GM19468 (cell line): ENCODE data around the gene AOAH.

Source experiments
- ATAC-seq: cut with Tn5 transposase; IDR thresholded peaks from one replicate; pipeline ENCODE4 v1.9.1; 2021; ENCODE audit warnings: mild to moderate bottlenecking, moderate library complexity, moderate number of reproducible peaks; ENCODE audit not compliant: unreplicated experiment; ENCODE audit errors: extremely low read depth

Gene AOAH

DNA sequence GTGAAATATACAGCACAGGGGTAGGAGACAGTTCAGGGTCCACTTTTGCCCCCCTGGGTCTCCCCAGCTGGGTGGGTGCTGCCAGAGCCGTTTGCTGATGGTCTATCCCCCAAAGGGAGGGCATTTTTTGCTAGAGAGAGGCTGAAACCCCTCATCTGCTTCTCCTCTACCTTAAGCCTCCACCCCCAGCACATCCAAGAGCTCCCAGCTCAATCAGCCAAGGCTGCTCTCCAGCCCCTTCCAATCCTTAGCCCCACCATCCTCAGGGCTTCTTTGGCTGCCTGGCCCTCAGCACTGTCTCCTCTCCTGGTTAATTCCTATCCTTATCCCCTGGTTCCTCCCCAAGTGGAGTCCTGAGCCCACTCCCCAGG, 153.1 kb downstream of the AOAH start:
- no peak for ATAC-seq

DNA sequence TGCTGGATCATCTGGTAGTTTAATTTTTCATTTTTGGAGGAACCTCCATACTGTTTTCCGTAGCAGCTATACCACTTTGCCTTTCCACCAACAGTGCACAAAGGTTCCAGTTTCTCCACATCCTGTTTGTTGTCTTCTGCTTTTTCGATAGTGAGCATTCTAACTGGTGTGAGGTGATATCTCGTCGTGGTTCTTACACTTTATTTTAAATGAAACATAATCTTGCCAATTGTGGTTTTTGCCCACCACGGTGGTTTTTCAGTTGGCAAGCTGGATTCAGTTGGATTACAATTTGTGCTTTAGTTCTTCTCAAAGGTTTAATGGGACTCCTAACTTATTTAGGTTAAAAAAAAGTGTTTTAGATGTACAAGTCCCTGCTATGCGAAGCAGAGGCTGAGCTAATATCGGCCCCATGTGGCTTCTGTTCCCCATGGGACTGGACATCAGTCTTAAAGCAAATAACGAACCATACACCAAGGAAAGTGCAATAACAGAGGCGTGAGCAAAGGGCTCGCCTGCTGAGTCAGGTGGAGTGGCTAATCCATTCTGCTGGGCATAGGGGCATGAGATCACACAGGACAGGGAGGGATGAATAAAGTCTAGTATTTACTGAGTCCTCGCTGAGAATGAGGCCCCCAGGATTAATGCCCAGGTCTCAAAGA, 153.6 kb downstream of the AOAH start:
- ATAC-seq: no peak

DNA sequence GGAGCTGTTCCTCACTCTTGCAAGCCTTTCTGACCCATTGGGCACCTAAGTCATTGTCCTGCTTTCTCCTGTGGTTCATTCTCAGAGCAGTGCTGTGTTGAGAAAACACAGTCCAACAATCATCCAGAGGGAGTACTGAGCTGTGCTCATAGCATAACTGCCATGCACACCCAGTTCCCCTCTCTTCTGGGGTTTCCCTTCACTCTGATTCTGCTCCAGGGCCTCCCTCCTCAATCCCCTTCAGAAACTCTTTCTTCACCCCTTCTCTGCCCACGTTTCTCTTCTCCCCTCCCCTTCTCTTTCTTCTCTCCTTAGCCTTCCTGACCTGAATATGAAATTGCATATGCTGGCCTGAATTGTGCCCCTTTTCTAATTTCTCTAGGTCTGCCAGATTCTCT, 155.8 kb downstream of the AOAH start:
- ATAC-seq: no peak

DNA sequence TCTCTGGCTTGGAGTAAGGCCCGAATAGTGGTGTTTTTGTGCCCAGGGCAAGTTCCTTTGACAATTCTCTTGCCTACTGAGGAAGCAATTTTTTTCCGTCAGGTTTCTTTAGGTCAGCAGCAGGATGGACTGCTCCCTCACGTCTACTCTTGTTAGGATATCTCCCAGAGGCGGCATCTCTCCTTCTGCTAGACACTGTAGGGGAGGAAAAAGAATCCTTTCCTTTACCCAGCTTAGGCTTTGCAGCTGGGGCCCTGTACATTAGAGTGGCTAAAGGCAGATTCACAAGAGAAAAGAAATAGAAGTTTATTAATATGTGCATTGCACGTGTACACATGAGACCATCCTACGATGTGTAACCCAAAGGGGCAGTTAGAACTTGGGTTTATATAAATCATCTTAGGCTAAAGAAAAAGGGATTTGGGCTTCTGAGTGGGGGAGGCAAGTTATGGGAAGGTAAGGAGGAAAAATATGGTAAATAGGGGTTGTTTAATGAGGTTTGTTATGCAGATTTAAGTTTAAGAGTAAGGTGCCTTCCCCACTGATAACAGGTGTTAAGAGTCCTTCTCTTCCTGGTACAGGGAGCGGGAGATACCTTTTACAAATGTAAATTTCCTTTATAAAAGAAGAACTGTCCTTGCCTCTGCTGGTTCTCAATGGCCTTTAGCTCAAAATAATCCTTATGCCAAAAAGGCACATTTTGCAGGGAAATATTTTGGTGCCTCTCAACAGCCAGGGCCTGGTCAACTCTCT, 156.4 kb downstream of the AOAH start:
- no peak for ATAC-seq

DNA sequence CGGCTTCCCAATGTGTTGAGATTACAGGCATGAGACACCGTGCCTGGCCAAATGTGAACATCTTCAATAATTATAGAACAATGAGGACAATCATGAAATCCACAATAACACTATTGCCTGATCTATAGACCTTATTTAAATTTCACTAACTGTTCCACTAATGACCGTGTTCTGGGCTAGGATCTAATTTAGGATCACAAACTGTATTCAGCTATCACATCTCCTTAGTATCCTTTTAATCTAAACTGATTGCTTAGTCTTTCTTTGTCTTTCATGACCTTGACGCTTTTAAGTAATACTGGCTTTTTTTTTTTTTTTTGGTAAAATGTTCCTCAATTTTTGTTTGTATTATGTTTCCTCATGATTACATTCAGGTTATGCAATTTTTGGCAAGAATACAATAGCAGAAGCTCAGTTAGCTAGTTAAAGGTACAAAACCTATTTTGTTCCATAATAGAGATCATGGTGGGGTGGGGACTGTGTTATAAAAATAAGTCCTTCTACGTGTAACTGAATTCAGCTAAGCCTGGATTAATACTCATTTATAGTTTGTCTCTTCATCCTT, 158.4 kb downstream of the AOAH start:
- no peak for ATAC-seq

DNA sequence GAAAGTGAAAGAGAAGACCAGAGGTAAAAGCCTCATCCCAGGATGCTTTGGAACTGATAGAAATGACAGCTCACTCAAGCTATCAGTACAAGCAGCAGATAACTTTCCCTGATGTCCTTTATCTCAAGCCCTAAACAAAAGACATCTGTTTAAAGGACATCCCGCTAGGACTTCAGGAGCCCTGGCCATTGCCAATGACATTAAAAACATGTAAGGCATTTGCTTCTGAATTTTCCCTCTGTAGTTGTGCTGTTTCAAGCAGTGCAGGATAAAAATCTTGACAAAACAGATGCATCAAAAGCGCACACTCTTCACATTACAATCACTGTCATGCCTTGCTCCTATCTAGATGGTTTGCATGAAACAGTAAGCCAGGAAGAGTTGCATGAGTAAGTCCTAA, 159.8 kb downstream of the AOAH start:
- ATAC-seq: no peak

- no peak for ATAC-seq
Observed at GRCh38 chr7:36563706-36564327, 160.5 kb downstream of the AOAH start.

DNA sequence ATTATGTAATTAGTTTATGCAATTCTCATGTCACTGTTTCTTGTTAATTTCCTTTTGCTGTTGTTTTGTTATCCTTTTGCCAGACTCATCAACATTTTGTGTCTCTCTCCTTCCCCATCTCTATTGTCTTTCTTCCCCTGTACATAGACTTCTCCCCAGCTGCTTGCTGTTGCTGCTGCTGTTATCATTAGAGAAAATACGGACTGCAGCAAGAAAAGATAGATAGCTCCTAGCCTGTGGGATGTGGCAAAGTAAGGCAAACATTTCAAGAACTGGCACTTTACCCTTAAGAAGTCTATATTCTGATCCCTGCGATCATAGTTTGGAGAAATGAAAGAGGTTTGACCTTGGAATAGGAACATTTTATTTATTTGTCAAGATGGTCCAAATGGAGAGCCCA, 162.2 kb downstream of the AOAH start:
- no peak for ATAC-seq

DNA sequence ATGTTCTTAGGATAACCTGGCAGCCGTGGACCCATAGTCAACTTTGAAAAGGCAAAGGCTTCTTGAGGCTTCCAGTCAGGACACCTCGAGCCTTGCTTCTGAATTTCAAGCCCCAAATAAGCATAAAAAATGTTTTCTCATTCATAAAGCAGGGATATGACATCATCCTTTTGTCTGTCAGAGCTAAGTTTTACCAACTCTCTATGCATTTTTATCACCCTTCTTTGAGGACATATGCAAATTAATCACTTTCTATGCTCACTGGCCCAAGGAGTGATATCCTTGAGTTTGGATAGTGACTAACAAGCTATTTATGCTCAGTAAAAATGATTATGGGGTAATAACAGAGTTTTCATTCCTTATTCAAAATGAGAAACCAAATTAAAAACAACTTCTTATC, 175.3 kb downstream of the AOAH start:
- no peak for ATAC-seq

DNA sequence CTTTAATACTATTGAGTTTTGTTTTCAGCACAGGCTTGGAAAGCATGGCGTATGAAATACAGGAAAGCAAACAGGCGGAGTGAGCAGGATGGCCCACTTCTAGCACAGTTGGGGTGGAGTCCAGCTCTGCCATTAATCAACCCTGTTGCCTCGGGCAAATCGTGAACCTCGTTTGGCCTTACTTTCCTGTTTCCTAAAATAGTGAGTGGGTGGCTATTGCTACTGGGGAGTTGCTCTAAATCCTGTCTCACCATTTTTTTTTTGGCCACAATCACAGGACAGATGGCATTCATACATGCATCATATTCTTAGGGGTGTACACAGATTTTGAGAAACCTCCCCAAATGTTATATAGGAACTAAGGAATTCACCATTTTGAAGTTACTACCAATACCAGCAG, 176.9 kb downstream of the AOAH start:
- no peak for ATAC-seq

- no peak for ATAC-seq
Observed at GRCh38 chr7:36546331-36546730, 178.0 kb downstream of the AOAH start.

DNA sequence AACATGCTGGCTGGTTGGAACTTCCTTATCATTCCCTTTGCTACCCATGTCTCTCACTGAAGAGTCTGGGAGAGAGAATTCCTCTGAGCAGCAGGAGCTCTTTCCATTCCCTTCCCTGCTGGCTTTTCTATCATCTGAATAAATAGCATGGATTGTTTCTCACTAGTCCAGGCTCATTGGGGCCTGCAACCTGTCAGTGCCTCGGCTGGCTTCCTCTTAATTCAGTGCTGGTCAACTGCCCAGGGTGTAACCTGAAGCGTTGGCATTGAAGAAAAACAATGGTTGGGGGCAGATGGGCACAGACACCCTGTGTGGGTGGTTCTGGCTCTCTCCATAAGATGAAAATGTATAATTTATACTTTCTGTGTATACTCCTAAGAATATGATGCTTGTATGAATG, 179.0 kb downstream of the AOAH start:
- no peak for ATAC-seq

DNA sequence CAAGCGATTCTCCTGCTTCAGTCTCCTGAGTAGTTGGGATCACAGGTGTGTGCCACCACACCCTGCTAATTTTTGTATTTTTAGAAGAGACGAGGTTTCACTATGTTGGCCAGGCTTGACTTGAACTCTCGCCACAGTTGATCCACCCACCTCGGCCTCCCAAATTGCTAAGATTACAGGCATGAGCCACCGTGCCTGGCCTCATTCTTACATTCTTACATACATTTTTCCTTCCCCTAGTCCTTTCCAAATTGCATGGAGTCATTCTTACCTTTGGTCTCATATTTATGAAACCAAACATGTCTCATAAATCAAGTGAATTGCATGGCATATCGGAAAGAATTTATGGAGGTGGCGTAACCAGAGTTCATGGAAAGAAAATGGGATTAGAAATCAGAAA, 186.2 kb downstream of the AOAH start:
- no peak for ATAC-seq

GRCh38 chr7:36535866-36536664, 188.2 kb downstream of the AOAH start:
- no peak for ATAC-seq

DNA sequence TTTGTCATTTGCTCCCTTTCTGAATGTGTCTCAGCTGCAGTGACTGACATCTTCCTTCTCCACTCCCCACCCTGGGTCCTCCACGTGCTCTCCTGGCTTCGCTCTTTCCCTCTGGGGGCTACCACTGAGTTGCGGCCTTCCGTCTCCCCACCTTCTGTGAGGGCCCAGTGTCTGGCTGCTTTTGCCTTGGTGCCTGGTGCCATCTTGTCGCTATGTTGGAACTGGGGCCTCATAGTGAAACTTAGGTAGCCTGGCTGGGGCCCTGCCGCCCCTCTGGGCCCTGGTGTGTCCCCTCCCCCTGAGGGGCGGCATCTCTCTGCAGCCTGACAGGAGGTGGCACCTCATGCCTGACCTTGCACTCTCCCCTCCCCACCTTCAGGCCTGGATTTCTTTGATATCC, 190.6 kb downstream of the AOAH start:
- ATAC-seq: no peak

DNA sequence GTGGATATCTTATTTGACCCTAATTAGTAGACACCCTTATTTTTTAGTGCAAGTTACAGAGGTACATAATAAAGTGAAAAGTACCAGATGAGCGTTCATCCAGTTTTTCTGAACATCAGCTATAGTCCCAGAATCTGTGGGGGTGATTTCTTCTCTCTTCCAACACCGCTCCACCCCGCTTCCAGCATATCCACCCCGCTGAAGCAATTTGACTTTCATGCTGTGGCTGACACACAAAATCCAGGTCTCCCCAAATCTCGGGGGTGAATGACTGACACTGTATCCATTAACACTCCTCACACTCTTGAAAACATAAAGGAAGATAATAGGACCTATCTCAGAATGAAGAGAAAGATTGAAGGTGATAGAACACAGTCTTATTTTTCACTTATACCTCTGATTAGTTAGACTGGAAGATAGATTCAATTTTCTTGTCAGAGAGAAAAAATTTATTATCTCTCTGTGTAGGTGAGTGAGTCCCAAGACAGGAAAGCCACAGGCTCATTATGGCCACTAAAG, 191.3 kb downstream of the AOAH start:
- no peak for ATAC-seq

GRCh38 chr7:36531951-36532350, 192.3 kb downstream of the AOAH start:
- ATAC-seq: no peak

DNA sequence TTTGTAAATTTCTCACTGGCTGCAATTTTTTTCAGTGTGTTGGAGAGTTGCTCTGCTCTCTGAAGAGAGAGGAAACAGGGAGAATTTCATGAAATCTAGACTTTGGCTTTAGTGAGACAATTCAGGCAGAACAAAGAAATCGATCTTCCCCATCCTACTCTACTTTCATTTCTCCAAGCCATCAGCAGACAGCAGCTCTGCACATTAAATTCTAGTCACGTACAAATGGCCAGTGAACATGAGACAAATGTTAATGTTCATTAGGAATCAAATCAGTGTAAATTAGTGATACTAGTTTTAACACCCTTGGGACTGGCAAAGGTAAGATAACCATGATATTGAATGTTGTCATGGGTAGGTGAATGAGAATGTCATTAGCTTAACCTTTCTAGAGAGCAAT, 193.8 kb downstream of the AOAH start:
- no peak for ATAC-seq

GRCh38 chr7:36527549-36527913, 196.8 kb downstream of the AOAH start:
- ATAC-seq: no peak

DNA sequence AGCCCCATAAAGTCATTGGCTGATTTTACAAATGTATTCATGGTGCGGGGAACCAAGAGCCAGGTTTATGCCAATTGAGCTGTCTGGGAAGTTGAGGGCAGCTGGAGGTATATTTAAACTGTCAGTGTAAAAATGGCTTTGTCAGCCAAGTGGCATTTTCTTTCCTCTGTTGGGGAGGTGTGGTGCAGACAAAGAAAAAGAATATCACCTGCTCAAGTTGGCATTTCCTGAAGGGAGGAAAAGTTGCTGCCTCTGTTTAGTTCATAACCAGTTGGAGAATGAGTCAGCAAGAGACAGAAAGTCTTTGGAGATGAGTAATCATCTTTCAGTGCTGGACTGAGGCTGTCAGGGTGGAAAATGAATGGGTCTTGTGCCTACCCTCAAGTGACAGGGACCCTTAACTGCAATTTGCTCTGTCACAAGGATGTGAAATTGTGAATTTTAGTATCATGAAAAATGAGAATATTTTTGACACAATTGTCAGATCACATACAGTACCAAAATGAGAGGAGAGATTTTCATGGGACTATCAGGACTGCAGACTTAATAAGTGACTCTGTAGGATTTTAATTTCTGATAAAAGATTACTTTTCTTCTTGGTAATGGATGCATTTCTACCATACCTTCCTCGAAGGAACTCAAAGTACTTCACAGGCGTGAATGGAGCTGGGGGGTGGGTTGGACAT, 197.3 kb downstream of the AOAH start:
- ATAC-seq: no peak
